ENCODE data around the gene MAP3K5. TPM values are rescaled to one million over a fixed set of nuclear protein-coding genes. Genes with fewer than 3 reads are reported as not detected.

MAP3K5 gene
- total and polyA plus RNA-seq, 9 of the 15 experiments (the other 6 are each of a cell fraction or from before 2014, with no cell fraction given) = 2.2 to 13.0 (median 9.9) TPM

DNA sequence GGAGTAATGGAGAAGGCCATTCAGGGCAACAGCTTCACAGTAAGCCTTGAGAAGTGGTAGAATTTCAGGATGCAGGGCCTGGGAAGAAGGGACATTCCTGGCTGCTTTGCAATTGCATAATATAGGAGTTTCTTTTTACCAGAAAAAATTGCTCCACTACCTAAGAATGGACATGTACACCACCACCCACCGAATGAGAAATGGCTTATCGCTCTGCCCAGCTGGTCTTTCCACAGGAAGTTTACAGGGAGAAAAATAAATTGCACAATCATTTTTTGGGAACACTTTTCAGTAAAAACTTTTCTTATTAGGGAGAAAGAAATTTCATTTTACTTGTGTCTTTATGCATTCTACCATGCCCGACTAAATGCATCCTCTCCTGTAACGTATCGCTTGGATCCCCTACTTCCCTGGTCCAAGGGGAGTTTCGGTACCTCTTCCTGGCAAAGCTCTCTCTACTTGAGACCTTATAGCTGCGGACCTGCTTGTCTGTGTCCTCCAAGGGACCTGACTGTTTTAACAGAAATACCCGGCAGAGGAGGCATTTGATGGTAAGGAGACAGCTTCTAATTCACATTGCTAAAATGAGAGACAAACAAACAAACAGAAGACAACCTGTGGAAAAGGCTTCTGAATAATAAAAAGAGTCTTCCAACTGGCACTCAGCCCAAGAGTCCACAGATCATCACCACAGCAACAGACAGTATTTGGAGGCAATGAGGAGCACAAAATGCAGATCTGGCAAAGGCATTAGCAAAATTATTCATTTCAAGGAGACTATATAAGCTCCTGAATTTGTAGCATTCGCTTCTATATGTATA, 54.2 kb downstream of the MAP3K5 start:
- peak overlapping the region; percentile 53 for H2AFZ ChIP-seq (ENCODE audit: low read depth, low read length)
- no peaks in the 10 kb centered on the region for H3K27me3 ChIP-seq (ENCODE audit: control insufficient read depth in 2 of 2, insufficient read depth in 2 of 2, low read length in 2 of 2)
- no peaks in the 10 kb centered on the region; the same call in 2 of the 3 replicates for H3K36me3 ChIP-seq (ENCODE audit: control insufficient read depth, insufficient read depth, low read length)
- DNase-seq (ENCODE audit: extremely low read depth in 1 of 4, low spot score in 3 of 4) = peak in 2 of 4 experiments; percentile 54 to 72
- H3K4me1 ChIP-seq (replicated peaks in 1 of 2; ENCODE audit: control insufficient read depth in 2 of 2, insufficient read depth in 2 of 2, low read length in 2 of 2) = peaks cover 7 to 65% of the 10 kb centered on the region in 2 experiments
- CTCF ChIA-PET (ENCODE audit: low intra/inter-chr PET ratio) = no interaction called here
- intact Hi-C loops (cut with micrococcal nuclease) (loop anchor here (5.0 kb wide), 1 partner anchor 96 kb away; no protein-coding TSS in a partner anchor), in situ Hi-C loops (cut with MboI) (no loop called here)
- peak overlapping the region; percentile 76 for H3K4me2 ChIP-seq (ENCODE audit: insufficient read depth, low read length)
- H3K9ac ChIP-seq (ENCODE audit: insufficient read depth in 1 of 2, low read depth in 2 of 2, low read length in 2 of 2) = peak overlapping the region; percentile 0 to 31; a peak in 3 of 4 replicates
- no TSS peak for BruUV-seq (replicated peaks)
- 0 out of 2 replicates have a peak overlapping the region, but pooled peaks have one; percentile 2 for H3K4me3 ChIP-seq
- FAIRE-seq = peak; percentile 42
- H4K20me1 ChIP-seq (replicated peaks; ENCODE audit: control insufficient read depth, insufficient read depth, low read length) = no peaks in the 10 kb centered on the region
- POLR2A ChIA-PET = interaction anchor here (0.6 to 2.4 kb wide), 10 partner anchors 12 to 85 kb away, joined by 3 to 6 read pairs (median 4); no protein-coding TSS in a partner anchor
- H3K79me2 ChIP-seq (ENCODE audit: control insufficient read depth, insufficient read depth, low read length) = peaks cover 91% of the 10 kb centered on the region
- H3K9me3 ChIP-seq (replicated peaks; ENCODE audit: control insufficient read depth, insufficient read depth, low read depth, low read length) = peaks cover 6% of the 10 kb centered on the region; the same call in 1 of the 2 replicates
- H3K27ac ChIP-seq (ENCODE audit: extremely low read depth, low read depth, low read length) = peak overlapping the region; percentile 73
- ATAC-seq = peak; percentile 56
- WGBS (ENCODE audit: insufficient coverage, low coverage, missing lambda C conversion rate) = 6% methylated on average over 9 of the region's 9 CpGs
- no peaks in the 10 kb centered on the region for H3K9me1 ChIP-seq (ENCODE audit: control insufficient read depth, insufficient read depth, low read length)
- TF ChIP-seq FOSL1 (tag; conservative IDR thresholded peaks at IDR 0.05) (no peak), PHF8 (IDR thresholded peaks at IDR 0.05; ENCODE audit: borderline replicate concordance, low read length) (no peak), EGR1 (conservative IDR thresholded peaks at IDR 0.05) (peak; percentile 58), FOXM1 (IDR thresholded peaks at IDR 0.05; ENCODE audit: low read depth) (peak; percentile 55; the same call in 1 of the 2 replicates), FOXM1 (CRISPR knock-in tag; IDR thresholded peaks at IDR 0.05; ENCODE audit: low read depth) (no peak), ZNF609 (CRISPR knock-in tag; IDR thresholded peaks at IDR 0.05; ENCODE audit: borderline replicate concordance) (no peak), SMAD1 (IDR thresholded peaks at IDR 0.05; ENCODE audit: low read depth, low read length, partially characterized antibody) (peak; percentile 70), DACH1 (IDR thresholded peaks at IDR 0.05; ENCODE audit: partially characterized antibody) (peak; percentile 78), FOXJ2 (tag; IDR thresholded peaks at IDR 0.05) (0 out of 2 replicates have a peak, but pooled peaks have one; percentile 16), NCOR1 (IDR thresholded peaks at IDR 0.05) (peak; percentile 33), MTA2 (IDR thresholded peaks at IDR 0.05; ENCODE audit: low read depth) (peak; percentile 62), ETV6 (IDR thresholded peaks at IDR 0.05; ENCODE audit: borderline replicate concordance in 1 of 2, low read depth in 2 of 2, low read length in 1 of 2) (0 out of 4 replicates have a peak, but pooled peaks of 1 of the 2 experiments have one; percentile 10), ETV6 (CRISPR knock-in tag; IDR thresholded peaks at IDR 0.05; ENCODE audit: borderline replicate concordance) (no peak), ZNF197 (CRISPR knock-in tag; IDR thresholded peaks at IDR 0.05; ENCODE audit: low read depth) (no peak), HDAC1 (IDR thresholded peaks at IDR 0.05) (no peak; a peak in 1 of 4 replicates), GTF2F1 (IDR thresholded peaks at IDR 0.05; ENCODE audit: low read depth, low read length) (no peak)
